ENCODE results near the gene MGAT5B. TPM values are rescaled to one million over a fixed set of nuclear protein-coding genes. Genes with fewer than 3 reads are reported as not detected.

MGAT5B gene
- total and polyA plus RNA-seq, 11 donors: 0.07 to 0.21 (median 0.15) TPM; not detected in 6

DNA sequence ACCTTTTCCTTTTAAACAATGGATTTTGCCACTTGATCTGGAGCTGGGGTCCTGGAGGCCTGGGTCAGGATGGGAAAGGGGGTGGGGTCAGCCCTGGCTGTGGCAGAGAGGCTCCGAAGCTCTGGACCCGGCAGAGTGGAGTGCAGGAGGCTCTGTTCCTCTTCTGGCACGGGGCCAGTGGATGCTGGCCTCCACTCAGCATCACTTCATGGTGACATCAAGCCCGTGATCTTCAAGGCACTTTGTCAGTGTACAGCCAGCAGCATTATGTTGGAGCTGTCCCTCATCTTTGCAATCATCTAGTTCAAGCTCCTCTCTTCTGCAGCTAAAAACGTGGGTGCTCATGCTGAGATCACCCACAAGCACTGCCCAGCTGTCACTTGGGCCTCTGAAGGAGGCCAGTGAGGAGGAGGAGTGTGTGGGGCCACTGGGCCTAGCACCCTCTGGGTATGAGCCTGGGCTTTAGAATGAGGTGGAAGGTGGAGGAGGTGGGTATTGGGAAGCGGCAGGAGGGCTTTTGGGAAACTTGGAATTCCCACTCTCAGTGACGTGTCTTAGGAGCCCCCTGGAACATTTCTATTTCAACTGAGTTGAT is 45.9 kb upstream of the MGAT5B start:
- 55 to 71% (median 68%) methylated on average over 6 to 7 of the region's 7 CpGs for WGBS, 4 donors
- no peak for ATAC-seq
- Histone ChIP-seq H3K4me3 (no peak overlapping the region), H3K9me3 (no peaks in the 10 kb centered on the region), H3K27me3 (peaks cover 0 to 10% (median 0%) of the 10 kb centered on the region in 9 donors), H3K27ac (no peak overlapping the region), H3K36me3 (no peaks in the 10 kb centered on the region), H3K4me1 (no peaks in the 10 kb centered on the region)
- no peak for TF ChIP-seq POLR2A (IDR thresholded peaks at IDR 0.05)
- TF ChIP-seq, protein P1, sequence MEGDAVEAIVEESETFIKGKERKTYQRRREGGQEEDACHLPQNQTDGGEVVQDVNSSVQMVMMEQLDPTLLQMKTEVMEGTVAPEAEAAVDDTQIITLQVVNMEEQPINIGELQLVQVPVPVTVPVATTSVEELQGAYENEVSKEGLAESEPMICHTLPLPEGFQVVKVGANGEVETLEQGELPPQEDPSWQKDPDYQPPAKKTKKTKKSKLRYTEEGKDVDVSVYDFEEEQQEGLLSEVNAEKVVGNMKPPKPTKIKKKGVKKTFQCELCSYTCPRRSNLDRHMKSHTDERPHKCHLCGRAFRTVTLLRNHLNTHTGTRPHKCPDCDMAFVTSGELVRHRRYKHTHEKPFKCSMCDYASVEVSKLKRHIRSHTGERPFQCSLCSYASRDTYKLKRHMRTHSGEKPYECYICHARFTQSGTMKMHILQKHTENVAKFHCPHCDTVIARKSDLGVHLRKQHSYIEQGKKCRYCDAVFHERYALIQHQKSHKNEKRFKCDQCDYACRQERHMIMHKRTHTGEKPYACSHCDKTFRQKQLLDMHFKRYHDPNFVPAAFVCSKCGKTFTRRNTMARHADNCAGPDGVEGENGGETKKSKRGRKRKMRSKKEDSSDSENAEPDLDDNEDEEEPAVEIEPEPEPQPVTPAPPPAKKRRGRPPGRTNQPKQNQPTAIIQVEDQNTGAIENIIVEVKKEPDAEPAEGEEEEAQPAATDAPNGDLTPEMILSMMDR (IDR thresholded peaks at IDR 0.05): no peak
- no peak for DNase-seq
- intact Hi-C loops (cut with DNase I): no loop called here

DNA sequence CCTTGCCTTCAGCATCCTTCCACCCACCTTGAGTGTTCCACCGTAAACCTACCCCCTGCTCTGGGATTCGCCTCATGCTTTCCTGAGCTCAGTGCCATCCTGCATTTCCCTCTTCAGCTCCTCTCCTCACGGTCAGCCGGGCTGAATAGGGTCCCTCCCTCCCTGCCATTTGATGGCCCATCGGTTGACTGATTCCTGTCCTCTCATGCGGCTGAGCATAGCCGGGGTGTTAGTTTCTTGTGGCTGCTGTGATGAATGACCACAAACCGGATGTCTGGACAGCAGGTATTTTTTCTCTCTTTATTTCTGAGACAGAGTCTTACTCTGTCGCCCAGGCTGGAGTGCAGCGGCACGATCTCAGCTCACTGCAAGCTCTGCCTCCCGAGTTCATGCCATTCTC is 44.1 kb upstream of the MGAT5B start:
- Histone ChIP-seq H3K4me3 (no peak overlapping the region), H3K9me3 (no peaks in the 10 kb centered on the region), H3K27ac (no peak overlapping the region), H3K27me3 (peaks cover 0 to 10% (median 0%) of the 10 kb centered on the region in 9 donors), H3K4me1 (no peaks in the 10 kb centered on the region), H3K36me3 (no peaks in the 10 kb centered on the region)
- DNase-seq: no peak
- WGBS, 4 donors: 84 to 86% (median 86%) methylated on average over 12 of the region's 12 CpGs
- intact Hi-C loops (cut with DNase I): no loop called here
- TF ChIP-seq POLR2A (IDR thresholded peaks at IDR 0.05): no peak
- TF ChIP-seq, protein P1 (IDR thresholded peaks at IDR 0.05): no peak
- ATAC-seq: no peak

DNA sequence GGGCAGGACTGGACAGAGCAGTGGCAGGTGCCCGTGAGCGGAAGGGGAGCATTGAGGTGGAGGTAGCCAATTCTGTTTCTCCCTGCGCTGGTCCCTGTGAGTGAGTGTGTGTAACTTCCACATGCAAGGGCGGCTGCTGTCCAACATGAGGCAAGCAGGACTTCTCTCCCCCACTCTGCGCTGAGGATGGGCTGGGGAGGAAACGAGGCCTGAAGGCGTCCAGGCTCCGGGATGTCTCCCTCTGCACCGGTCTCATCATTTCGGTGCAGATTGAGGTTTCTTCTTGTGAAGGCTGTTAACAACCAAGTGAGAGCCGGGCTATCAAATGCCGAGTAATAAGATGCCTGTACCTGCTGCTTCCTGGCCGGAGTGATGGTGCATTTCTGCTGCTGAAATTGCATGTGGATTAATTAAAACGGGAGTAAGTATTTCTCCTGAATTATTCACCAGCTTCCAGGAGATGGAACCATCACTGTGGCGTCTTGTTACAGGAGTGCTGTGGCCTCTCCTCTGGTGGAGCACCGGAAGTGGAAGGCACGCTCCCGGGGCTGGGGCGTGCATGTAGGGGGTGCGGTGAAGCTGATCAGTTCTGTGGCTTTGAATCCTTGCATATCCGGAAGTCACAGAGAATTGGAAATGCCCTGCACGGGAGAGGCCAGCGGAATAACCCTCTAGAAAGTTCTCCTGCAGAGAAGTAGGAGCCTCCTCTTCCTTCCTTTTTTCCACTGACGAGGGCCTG is 41.7 kb upstream of the MGAT5B start:
- Histone ChIP-seq H3K27ac (no peak overlapping the region), H3K36me3 (no peaks in the 10 kb centered on the region), H3K4me1 (no peaks in the 10 kb centered on the region), H3K4me3 (no peak overlapping the region), H3K9me3 (no peaks in the 10 kb centered on the region), H3K27me3 (peaks cover 0 to under 1% (median 0%) of the 10 kb centered on the region in 9 donors)
- ATAC-seq: no peak
- no peak for DNase-seq
- TF ChIP-seq, protein P1 (IDR thresholded peaks at IDR 0.05): no peak
- no peak for TF ChIP-seq POLR2A (IDR thresholded peaks at IDR 0.05)
- intact Hi-C loops (cut with DNase I): no loop called here
- WGBS, 4 donors: 47 to 63% (median 59%) methylated on average over 22 to 24 of the region's 24 CpGs

DNA sequence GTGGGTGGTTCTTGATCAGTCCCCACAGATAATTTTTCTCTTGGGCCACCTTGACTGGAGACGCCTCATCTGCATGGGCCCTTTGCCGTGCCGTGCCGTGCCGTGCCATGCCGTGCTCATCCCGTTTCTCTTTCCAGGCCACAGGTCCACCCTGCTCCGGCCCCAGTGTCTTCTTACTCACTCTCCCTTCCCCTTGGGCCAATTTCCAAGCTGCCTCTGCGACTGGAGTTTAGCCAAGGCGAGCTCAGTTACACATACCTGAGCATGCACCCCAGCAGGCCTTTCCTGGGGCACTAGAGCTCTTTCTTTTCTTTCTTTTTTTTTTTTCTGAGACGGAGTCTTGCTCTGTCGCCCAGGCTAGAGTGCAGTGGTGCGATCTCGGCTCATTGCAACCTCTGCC is 40.5 kb upstream of the MGAT5B start:
- H3K9me3 ChIP-seq: no peaks in the 10 kb centered on the region
- H3K4me1 ChIP-seq: no peaks in the 10 kb centered on the region
- H3K4me3 ChIP-seq: no peak overlapping the region
- no peak for DNase-seq
- no peaks in the 10 kb centered on the region for H3K27me3 ChIP-seq
- intact Hi-C loops (cut with DNase I): no loop called here
- WGBS, 4 donors: 81 to 86% (median 83%) methylated on average over 14 of the region's 14 CpGs
- H3K36me3 ChIP-seq: no peaks in the 10 kb centered on the region
- ATAC-seq: no peak
- TF ChIP-seq, protein P1 (IDR thresholded peaks at IDR 0.05): no peak
- no peak for TF ChIP-seq POLR2A (IDR thresholded peaks at IDR 0.05)
- H3K27ac ChIP-seq: no peak overlapping the region
